ENCODE data around the gene SH3GL1. TPM values are rescaled to one million over a fixed set of nuclear protein-coding genes. Genes with fewer than 3 reads are reported as not detected.

The SH3GL1 gene
- total RNA-seq, 1 donor from 2014 or later = 50.6 TPM

DNA sequence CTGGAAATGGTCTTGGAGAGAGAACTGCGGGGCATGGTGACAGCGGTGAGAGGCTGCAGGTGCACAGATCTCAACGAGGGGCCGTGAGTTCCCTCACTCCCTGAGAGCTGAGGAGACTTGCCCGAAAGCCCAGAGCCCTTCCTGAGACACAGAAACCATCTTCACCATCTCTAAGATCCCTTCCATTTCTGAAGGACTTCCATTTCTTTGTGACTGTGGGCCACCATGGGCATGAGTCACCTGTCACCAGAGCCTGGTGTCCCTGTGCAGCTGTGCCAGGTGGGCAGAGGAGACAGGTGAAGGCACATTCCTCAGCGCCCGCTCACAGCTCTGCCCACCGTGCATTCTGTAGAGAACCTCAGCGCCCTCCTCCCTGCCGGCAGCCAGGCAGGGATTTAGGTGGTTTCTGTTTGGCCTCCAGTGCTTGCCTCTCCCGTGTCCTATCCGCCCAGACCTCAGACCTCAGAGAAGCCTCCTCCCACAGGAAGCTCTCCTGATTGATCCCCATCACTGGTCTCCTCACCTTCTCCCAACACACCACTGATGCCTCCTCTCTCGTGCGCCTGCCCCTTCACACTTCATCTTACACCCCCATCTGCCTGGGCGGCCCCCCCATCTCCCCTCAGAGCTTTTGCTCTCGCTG, 24.2 kb downstream of the SH3GL1 start:
- DNase-seq (ENCODE audit: low read depth in 2 of 2) = no peak

DNA sequence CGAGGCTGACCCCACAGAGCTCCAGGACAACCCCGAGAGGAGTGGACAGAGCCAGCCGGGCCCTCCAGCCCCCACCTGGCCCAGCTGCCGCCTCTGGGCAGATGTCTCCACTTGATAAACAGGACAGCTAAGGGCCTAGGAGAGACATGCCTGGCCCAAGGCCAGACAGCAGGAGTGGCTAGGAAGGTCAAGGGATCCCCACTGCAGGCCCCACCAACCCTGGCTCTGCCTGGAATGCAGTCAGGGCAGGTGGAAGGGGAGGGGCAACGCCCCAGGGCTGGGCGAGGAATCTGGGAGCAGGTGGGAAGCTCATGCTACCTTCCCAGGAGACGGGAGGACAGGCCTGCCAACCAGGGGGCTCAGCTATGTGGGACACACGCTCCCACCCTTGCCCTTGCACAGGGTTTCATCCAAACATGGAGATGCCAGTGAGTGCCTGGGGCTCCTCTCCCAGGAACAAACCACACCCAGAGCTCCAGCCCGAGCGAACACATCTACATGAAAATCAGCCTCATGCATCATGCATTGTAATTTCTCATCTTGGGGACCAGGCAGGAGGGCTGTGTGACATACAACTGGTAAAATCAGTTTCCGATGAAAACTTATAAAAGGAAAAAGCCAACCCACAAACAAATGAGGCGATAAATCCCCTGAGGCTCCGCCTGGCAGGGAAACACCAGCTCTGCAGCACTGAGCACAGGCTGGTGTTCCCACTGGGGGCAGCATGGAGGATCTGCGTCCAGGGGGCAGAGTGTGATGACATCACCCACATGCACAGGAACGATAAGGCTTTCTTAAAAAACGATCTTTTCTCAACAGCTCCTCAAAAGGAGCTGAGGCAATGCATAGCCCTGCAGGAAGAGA, 25.0 kb downstream of the SH3GL1 start:
- DNase-seq (ENCODE audit: low read depth in 2 of 2) = peak in 1 of 2 donors; percentile 74

DNA sequence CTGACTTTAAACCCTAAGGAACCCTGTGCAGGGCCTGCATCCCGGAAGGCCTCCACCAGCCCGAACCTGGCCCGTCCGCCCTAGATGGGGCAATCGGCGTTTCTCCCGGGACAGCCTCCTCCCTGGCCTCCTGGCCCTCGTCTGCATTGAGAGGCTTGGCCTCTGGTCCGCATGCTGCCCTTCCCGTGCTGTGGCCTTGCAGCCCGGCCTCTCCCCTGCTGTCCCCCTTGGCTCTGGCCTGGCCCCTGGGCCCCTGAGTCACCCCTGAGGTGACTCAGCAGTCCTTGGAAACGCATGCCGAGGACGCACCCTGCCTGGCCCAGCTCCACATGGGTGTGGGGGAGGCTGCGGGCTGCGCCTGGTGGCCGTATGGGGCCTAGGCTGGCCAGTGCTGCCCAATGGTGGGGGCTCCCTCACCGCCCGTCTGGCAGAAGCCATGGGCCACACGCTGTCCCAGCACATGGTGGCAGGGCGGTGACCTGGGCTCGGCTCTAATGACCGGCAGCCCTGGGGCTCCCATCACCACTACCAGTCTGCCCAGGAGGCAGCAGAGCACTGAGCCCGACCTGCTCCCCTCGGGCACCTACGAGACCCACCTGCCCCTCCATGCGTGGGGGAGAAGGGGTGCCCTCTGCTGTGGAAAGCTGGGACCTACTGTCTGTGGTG, 25.7 kb downstream of the SH3GL1 start:
- DNase-seq (ENCODE audit: low read depth in 2 of 2) = peak in 1 of 2 donors; percentile 86

DNA sequence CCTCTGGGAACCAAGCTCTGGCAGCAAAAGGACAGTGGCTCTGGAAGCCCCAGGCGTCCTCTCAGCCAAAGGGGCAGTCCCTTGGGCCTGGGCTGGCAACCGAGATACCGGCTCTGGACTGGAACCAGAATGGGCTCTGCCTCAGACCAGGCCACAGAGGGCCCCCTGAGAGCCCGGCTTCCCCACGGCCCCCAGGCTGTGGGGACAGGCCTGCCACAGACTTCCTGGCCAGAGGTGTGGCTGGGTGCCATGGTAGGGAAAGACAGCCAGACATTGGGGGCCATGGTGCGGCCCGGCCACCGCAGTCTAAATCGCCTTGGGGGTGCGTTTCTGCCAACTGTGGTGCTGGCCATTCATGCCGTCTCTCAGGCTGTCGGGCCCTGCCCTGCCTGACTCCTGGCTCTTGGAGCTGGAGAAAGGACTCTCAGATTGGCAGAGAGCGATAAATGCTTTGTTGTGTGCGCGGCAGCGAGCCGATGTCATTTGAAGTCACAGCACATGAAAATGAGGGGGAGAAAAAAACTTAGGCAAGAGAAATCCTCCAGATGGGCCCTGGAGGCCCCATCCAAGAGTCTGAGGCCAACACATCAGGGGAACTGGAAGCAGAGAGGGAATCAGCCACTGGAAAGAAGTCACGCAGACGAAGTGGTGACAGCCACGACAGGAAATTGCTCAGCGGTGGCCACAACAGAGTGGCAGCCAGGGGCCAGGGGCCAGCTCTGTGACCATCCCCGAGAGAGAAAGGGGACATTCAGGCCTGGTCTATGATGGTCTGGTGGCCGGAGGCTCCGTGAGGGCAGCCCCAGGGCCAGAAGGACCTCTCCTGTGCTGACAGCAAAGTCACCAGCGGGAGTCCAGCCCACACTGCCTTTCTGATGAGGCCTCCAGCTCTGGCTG, 26.5 kb downstream of the SH3GL1 start:
- DNase-seq (ENCODE audit: low read depth in 2 of 2) = peak in 1 of 2 donors; percentile 50

DNA sequence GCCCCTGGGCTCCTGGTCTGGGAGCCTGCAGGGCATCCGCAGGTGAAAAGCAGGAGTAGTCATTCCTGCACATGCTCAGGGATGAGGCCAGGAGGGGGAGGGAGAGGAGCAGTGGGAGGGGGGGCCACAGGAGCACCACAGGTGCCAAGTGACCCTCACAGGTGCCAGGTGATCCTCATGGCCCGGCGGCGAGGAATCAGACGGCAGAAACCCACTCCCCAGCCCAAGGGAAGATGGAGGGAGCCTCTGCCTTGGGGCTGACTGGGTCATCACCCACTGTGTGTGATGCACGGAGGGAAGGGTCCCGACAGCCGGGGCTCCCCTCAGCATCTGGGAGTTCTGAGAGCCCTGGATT, 27.4 kb downstream of the SH3GL1 start:
- DNase-seq (ENCODE audit: low read depth in 2 of 2) = no peak

DNA sequence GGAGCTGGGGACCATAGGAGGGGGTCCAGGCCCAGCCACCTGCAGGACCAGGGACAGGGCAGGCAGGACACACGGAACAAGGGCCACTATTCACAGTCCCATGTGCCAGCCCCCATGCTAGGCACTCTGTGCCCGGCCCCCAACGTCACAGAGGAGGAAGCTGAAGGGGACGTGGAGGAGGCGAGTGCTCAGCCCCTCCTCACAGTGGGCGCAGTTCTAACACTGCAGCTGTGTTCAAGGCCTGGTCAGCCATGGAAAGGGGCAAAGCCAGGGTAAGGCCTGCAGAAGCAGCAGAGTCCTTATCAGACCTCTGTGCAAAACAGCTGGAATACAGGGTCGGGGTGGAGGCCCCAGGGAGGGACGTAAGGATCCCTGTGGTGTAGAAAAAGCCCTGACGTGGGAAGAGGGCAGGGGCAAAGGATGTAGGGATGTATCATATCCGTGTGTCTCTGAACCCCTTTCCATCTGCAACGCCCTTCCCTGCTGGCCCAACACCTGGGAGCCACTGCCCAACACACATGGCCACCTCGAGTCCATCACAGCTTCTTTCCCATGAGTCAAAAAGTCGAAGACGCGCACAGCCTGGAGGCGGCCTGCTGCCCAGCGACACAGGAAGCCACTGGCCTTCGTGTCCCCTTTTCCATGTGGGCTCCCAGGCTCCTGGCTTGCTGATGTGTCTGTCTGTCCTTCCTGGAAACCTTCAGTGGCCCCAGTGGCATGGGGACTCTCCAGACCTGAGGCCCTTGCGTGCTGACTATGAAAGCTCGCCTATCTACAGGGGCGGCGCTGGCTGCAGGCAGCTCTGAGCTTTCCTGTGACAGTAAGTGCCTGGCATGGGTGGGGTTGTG, 28.0 kb downstream of the SH3GL1 start:
- DNase-seq (ENCODE audit: low read depth in 2 of 2) = no peak

DNA sequence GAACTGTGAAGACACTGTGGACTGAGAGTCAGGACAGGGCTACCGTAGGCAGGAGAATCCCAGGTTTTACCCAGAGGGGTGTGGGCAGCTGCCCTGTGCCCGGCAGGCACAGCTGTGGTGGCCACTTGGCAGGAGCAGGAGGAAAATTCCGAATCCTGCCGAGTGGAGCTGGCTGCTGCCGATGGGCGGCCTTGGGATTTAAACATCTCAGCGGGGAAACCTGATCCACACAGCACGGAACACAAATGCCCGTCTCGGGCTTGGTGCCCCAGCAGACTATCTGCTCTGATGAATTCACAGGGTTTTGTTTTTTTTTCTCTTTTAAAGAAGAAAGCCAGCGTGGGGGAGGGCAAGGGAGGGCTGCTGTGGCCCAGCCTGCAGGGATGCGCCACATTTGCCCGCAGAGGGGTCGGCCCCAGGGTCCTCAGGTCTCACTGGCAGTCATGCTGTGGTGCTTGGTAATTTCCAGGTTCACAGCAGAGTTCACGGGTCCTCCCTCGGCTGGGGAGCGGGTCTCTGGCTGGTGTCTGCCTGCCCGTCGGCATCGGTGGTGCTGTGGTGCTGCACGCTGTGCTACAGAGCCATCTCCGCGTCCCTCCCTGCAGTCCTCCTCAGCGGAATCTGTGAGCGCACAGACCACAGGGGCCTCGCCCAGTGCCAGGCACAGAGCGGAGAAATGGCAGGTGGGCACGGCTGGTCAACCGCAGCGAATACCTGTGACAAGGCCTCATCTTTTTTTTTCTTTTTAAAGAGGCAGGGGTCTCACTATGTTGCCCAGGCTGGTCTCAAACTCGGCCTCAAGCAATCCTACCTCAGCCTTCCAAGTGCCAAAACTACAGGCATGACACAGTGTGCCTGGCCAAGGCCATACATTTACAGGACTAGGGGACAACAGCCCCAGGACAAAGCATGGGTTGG, 28.8 kb downstream of the SH3GL1 start:
- DNase-seq (ENCODE audit: low read depth in 2 of 2) = no peak

DNA sequence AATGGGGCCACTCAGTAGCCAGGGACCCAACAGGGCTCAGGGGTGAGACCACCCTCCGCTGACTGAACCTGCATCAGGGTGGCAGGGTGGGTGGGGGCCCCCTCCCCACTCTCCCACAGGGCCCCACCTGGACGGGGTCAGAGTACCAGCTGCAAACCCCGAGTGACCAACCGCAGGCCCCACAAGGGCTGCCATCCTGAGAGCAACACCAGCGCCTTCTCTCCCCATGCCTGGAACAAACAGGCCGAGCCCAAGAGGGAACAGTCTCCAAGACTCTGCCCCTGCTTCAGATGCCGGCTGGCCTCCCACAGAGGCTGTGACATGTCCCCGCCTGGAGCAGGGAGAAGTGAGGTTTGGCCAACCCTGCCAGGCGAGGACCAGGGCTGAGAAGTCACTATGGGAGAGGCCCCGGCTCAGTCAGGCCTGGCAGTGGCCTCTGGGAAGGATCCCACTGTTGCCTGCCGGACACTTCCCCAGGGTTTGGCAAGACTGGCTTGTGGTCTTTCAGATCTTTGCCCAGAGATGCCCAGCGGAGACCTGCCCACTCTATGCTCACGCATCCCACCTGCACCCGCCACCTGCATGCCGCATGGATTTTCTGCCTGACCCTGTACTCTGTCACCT, 29.8 kb downstream of the SH3GL1 start:
- DNase-seq (ENCODE audit: low read depth in 2 of 2) = no peak

DNA sequence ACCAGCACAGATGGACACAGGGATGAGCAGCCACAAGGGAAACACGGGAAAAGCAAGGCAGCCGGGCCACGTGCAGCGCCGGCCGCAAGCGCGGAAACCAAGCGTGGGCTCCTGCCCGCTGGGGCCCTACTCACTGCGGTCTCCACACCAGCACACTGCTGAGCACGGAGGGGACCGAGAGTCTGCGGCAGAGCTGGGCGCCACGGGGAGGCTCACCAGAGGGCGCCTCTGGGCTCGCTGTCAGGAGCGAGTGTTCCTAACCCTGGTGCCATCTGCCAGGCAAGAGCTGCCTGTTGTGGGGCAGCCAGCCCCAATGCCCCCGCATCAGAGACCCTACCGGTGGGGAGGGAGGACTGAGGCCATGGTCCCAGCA, 30.5 kb downstream of the SH3GL1 start:
- DNase-seq (ENCODE audit: low read depth in 2 of 2) = peak in 1 of 2 donors; percentile 77

DNA sequence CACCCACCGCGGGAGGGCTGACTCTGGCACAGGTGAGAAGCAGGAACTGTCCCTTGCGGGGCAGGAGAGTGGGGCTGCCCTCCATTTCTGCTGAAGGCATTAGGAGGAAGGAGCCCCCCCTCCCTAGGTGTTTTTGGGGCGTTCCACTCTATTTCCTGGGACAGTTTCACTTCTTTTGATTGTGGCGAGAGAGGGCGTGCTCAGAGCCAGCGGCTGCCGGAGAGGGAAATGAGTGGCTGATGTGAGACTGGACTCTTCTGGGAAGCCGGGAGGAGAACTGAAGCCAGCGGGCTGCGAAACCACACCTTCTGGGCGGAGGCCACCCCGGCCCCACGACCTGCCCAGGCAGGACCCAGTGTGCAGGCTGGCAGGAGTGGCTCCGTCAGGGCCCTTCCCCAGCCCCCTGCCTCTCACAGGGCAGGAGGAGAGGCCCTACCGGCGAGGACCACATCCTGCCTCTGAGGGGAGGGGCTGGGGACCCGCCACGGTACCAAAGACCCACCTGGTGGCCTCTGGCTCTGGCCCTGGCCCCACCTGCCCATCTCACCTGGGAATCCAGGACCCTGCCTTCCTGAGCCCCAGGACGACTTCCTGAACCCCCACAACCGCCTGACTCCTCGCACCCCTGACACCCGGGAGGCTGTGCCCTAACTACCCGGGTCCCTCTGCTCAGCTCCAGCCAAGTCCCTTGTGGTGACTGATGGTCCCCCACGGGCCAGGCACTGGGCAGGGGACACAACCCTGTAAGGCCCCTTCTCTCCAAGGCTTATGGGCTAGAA, 31.0 kb downstream of the SH3GL1 start:
- DNase-seq (ENCODE audit: low read depth in 2 of 2) = peak in 1 of 2 donors; percentile 58

DNA sequence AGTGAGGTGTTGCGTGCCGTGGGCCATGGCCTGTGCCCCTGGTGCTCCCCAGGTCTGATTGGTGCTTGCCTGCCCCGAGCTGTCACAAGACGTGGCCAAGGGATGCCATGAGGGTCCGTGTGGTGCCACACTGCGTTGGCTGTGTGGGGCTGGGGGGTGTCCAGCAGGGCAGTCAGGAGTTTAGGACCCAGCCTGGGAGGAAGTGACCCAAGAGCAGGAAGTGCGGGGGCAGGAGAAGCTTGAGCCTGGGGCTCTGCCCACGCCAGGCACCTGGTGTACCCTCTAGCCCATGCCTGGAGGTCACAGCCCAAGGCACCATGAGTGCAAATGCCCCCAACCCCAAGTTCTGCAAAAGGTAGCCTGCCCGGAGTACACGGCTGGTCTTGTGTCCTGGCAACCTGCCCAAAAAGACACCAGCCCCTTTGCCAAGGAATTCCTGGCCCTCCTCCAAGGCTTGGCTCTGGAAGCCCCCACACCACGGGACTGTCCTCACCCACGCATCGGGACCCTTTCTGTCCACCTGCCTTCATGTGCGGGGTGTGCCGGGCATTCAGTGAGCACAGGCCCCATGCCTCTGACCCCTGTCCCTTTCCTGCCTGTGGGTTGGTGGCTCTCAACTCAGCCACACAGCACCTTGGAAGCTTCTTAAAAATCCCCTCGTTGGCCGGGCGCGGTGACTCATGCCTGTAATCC, 32.1 kb downstream of the SH3GL1 start:
- DNase-seq (ENCODE audit: low read depth in 2 of 2) = peak in 1 of 2 donors; percentile 57

DNA sequence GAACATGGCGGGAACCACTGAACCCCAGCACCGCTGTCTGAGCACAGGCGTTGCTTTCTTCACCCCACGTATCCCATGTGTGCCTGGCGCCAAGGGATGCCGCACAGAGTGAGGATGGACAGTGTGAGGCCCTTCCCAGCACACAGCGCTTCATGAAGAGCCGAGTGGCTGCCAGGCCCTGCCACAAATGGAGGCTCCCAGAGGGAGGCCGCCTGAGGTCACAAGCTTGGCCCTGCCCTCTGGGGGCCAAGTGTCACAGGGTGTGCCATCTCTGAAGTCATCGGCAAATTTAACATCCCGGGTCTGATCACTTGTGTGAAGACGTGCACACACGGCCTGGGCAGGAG, 32.6 kb downstream of the SH3GL1 start:
- DNase-seq (ENCODE audit: low read depth in 2 of 2) = no peak

DNA sequence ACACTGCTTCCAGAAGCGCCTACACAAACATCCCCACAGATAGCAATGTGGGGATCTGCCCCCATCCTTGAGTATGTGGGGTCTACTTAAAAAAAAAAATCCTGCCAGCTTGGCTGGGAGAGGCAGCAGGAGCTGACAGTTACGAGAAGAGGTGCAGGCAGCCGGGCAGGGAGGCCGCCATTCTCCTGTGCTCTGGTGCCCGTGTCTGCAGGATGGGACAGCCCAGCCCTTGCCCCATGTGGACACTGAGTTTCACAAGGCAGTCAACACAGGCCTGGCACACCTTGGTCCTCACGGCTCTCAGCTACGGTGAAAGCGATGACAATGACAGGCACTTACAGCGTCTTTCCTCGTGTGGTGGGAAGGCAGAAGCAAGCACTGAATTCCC, 33.0 kb downstream of the SH3GL1 start:
- no peak for DNase-seq (ENCODE audit: low read depth in 2 of 2)

DNA sequence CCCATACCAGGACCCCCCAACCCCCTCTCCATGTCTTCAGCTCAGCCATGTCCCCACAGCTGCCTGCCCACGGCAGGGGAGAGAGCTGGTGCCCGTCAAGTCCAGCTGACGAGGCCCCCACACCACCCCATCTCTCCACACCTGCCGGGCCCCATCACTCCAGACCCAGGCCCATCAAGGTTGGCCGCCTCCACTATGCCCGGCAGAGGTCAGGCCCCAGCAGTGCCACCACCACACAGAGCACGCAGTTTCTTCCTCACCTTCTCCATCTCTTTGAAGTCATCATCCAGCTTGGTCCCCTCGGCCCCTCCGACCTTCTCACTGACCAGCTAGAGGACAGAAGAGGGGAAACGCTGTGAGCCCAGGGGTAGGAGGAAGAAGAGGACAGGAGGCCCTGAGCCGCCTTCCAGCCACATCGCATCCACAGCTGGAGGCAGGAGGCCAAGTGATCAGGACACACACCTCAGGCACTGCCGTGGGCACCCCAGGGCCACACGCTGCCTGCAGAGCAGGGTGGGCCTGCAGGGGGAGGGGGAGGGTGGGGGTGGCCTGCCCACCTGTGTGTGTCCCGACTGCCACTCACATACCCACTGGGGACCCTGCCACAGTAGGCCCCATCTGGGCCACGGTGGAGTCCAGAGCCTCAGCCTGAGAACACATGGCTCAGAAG, 33.5 kb downstream of the SH3GL1 start:
- DNase-seq (ENCODE audit: low read depth in 2 of 2) = no peak

DNA sequence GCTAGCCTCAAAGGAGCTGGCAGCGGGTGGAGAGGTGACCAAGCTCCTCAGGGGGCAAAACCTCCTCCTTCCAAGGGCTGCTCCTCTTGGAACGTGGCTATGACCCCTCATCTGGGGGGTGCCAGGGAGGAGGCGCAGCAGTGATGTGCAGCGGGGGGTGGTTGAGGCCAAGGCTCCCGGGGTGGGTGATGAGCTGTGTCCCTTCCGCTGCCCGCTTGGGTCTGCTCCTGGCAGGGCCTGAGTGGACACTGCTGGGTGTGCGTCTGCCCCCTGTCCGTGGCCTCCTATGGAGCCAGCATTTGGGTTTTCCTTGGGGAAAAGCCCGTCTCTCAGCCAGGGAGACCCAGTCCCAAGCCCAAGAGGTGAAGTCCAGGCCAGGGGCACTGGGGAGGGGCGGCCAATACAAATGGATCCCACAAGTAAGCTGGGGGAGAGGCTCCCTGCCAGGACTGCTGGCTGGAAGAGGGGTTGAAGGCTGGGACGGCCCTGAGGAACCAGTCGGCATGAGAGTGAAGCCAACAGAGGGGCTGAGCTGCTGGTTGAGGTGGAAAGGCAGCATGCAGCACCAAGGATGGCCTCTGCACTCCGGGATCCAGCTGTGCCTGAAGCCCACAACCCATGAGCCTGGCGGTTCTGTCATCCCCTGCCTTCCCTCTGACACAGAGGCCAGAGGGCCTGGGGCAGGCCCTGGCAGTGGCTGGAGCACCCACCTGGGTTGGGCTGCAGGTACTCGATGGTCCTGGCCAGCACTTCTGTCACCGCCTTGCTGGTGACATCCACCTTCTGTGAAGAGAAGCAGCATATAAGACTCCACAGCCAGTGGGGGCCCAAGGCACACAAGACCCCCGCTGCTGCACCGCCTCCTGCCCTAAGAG, 34.3 kb downstream of the SH3GL1 start:
- DNase-seq (ENCODE audit: low read depth in 2 of 2) = no peak

DNA sequence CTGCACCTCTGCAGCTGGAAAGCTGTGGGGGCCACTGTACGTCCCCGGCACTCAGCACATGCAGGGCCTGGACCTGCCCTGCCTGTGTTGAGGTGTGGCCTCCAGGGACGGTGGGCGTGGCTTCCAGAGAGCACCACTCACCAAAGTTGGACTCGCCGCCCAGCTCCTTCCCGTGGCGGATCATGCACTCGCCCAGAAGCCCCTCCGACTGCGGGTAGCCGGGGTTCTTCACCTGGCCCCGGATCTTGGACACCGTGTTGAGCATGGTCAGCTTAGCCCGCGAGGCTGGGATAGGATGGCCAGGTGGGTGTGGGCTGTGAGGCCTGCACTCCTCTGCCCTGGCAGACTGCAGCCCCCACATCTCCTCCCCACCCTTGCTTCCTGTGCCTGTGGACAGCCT, 35.0 kb downstream of the SH3GL1 start:
- DNase-seq (ENCODE audit: low read depth in 2 of 2) = no peak
